NCI-H1436 (cell line): ENCODE data around the gene GCM1.

Experiments used
- DNase-seq: peaks from one replicate; lab custom pipeline; 2025; lab: John Stamatoyannopoulos, UW

GCM1 gene

GRCh38 chr6:53107091-53107490 is 41.5 kb downstream of the GCM1 start:
- DNase-seq, result no peak

DNA sequence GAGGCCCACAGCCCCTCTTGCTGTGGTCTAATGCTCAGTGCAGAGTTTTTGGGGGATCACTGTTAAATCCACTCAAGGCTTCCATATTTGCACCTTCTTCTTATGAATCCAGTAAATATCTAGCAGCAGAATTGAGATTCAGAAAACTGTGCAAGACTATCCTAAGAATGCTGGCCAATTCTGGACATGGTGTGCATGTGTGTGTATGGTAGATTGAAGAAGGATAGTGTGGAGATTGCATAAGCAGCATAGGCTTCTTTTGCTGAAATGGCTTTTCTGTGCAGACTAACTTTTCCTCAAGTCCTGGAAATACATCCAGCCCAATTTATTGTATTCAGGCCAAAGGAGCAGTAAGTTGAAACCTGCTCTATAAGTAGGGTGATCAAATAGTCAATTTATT is 43.7 kb downstream of the GCM1 start:
- DNase-seq, result no peak

DNA sequence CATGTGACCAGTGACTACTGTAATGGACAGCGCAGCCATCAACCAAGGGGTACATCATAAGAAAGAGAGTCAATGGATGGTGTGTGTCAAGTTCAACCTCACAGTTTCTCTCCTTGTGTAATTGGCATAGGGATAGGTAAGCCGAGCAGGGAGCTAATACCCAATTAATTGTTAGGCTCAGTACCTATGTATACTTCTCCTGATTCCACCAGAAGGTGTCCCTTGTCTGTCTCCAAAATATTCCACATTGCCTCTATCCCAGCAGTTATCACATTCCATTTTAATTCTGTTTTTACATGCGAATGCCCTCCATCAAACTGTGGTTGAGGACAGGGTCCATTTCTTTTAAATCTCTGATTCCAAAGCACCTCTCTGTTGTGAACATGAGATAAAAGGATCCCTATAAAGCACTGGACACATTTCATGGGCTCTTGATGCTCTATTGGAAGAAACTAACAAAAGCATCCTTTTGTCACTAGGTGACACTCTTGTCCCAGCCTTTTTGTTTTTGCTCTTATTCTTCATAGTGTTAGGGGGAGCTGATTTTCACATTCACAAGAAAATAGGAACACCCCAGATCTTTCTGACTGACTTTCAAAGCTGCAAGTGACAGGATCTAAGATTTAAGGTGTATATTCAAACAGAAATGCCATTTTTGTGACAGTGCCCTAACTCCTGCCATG is 44.5 kb downstream of the GCM1 start:
- DNase-seq, result no peak

DNA sequence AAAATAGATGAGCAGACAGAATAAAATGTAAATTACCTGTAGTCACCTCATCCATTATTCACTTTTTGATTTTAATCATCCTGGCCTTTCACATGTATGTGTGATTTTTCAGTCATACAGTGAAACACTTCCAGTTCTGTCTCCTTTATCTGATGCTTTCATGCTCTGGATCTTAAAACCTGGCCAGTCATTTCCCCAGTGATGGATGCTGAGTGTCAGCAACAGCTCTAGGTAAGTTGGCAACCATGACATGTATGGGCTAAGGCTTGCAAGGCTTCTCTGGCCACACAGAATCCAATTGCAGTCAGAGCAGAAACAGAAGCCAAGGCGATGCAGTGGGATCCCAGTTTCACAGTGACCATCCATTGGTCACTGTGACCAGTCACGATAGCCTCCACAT is 47.6 kb downstream of the GCM1 start:
- no peak for DNase-seq

- no peak for DNase-seq
Measured at GRCh38 chr6:53100561-53100960, 48.1 kb downstream of the GCM1 start.

DNA sequence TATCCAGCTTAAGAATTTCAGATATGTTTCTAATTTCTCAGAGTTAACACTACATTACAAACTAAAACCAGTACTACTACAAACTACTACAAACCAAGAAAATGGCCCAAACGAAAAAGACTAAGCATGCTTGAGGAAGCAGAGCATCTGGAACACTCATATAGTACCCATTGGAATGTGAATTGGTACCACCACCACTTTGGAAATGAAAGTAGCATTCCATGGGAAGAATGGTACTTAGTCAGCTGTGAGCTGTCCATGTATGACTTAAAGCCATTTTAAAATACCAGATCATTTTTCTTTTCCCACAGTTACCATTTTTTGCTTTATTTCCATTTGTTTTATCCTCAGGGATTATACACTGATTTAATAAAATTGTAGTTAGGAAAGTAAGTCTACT is 52.9 kb downstream of the GCM1 start:
- DNase-seq, result no peak

- DNase-seq, result no peak
Measured at GRCh38 chr6:53095270-53095669, 53.4 kb downstream of the GCM1 start.

GRCh38 chr6:53090576-53090975 is 58.1 kb downstream of the GCM1 start:
- DNase-seq, result no peak

GRCh38 chr6:53089948-53090347 is 58.7 kb downstream of the GCM1 start:
- DNase-seq, result no peak

- no peak for DNase-seq
Measured at GRCh38 chr6:53086302-53086701, 62.3 kb downstream of the GCM1 start.

GRCh38 chr6:53080813-53081212 is 67.8 kb downstream of the GCM1 start:
- no peak for DNase-seq
